Peyer's patch (tissue), 4 donors: Measurements from ENCODE around the gene SRSF4. TPM values are rescaled to one million over a fixed set of nuclear protein-coding genes. Genes with fewer than 3 reads are reported as not detected.
A peak's percentile ranks its signal among the peaks of the same experiment; 100 is the strongest.

Experiments used
- DNase-seq, 3 donors: peaks; one replicate each; pipeline ENCODE4 v3.0.0-alpha.2; 2017 to 2019
- H3K27ac ChIP-seq, 4 donors: fragments of 200-600 bp; sonication (generic); one replicate each; pipeline ENCODE4 v1.5.1; 2016 to 2019
- H3K27me3 ChIP-seq, 2 donors: fragments of 200-600 bp; sonication (generic); one replicate each; pipeline ENCODE4 v1.5.1; 2019
- H3K36me3 ChIP-seq, 3 donors: fragments of 200-600 bp; sonication (generic); one replicate each; pipeline ENCODE4 v1.5.1; 2016 to 2019
- H3K4me1 ChIP-seq, 4 donors: fragments of 200-600 bp; sonication (generic); one replicate each; pipeline ENCODE4 v1.5.1; 2016 to 2019
- H3K4me3 ChIP-seq, 4 donors: fragments of 200-600 bp; sonication (generic); 1 replicate in 3 of 4; 2 replicates in 1 of 4; pipeline ENCODE4 v1.5.1; 2016 to 2019; ENCODE audit warnings: mild to moderate bottlenecking in 1 of 4
- H3K9me3 ChIP-seq, 4 donors: fragments of 200-600 bp; sonication (generic); one replicate each; pipeline ENCODE4 v1.5.1; 2016 to 2019; ENCODE audit warnings: mild to moderate bottlenecking in 1 of 4
- CTCF ChIP-seq, 6 experiments: fragments of 450-650 bp in 4 of 6; fragments of 200-600 bp in 2 of 6; sonication (generic) in 1 of 6; IDR thresholded peaks; one replicate each; pipeline ENCODE4 v1.5.1; 2017 to 2019; ENCODE audit warnings: antibody characterized with exemption in 6 of 6, mild to moderate bottlenecking in 3 of 6, moderate library complexity in 1 of 6
- POLR2A ChIP-seq, 2 donors: fragments of 450-650 bp; IDR thresholded peaks; one replicate each; pipeline ENCODE4 v1.5.1; 2017; ENCODE audit warnings: antibody characterized with exemption in 2 of 2, mild to moderate bottlenecking in 2 of 2, moderate library complexity in 2 of 2
- total RNA-seq, 4 donors: library from RNA; depleted of rRNA; stranded (reverse); fragments of >200 nt; gene quantifications; one replicate each; pipeline ENCODE4 v1.1.0, GENCODE V29; 2016

Gene SRSF4
- total RNA-seq, 4 donors from 2014 or later = 62.7 to 153 (median 88.8) TPM

GRCh38 chr1:29145739-29146437 is 35.8 kb downstream of the SRSF4 start:
- Histone ChIP-seq H3K27me3 (no peaks in the 10 kb centered on the region), H3K4me3 (no peak overlapping the region), H3K4me1 (peaks cover 0 to 10% (median 0%) of the 10 kb centered on the region in 4 donors), H3K9me3 (no peaks in the 10 kb centered on the region), H3K36me3 (peaks cover 0 to 60% (median 0%) of the 10 kb centered on the region in 3 donors), H3K27ac (peak overlapping the region in 2 of 4 donors; percentile 43 to 71)
- DNase-seq = no peak
- TF ChIP-seq CTCF (IDR thresholded peaks at IDR 0.05) = no peak

- peaks cover 0 to 43% (median 0%) of the 10 kb centered on the region in 3 donors for H3K36me3 ChIP-seq
- H3K4me1 ChIP-seq = peaks cover 0 to 10% (median 0%) of the 10 kb centered on the region in 4 donors
- no peak for DNase-seq
- no peaks in the 10 kb centered on the region for H3K27me3 ChIP-seq
- no peak overlapping the region for H3K27ac ChIP-seq
- H3K4me3 ChIP-seq = no peak overlapping the region
- TF ChIP-seq CTCF (IDR thresholded peaks at IDR 0.05) (no peak), POLR2A (IDR thresholded peaks at IDR 0.05) (no peak)
- no peaks in the 10 kb centered on the region for H3K9me3 ChIP-seq
These were observed 37.5 kb downstream of the SRSF4 start for GRCh38 chr1:29144178-29144577.

GRCh38 chr1:29142714-29143113 is 39.0 kb downstream of the SRSF4 start:
- peaks cover 0 to 10% (median 0%) of the 10 kb centered on the region in 4 donors for H3K4me1 ChIP-seq
- TF ChIP-seq CTCF (IDR thresholded peaks at IDR 0.05) (no peak), POLR2A (IDR thresholded peaks at IDR 0.05) (no peak)
- no peak overlapping the region for H3K27ac ChIP-seq
- no peaks in the 10 kb centered on the region for H3K9me3 ChIP-seq
- no peaks in the 10 kb centered on the region for H3K27me3 ChIP-seq
- DNase-seq = no peak
- H3K4me3 ChIP-seq = no peak overlapping the region
- peaks cover 0 to 28% (median 0%) of the 10 kb centered on the region in 3 donors for H3K36me3 ChIP-seq

GRCh38 chr1:29136391-29136915 is 45.2 kb downstream of the SRSF4 start:
- Histone ChIP-seq H3K4me1 (no peaks in the 10 kb centered on the region), H3K27ac (no peak overlapping the region), H3K36me3 (no peaks in the 10 kb centered on the region), H3K9me3 (no peaks in the 10 kb centered on the region), H3K27me3 (no peaks in the 10 kb centered on the region), H3K4me3 (no peak overlapping the region)
- no peak for DNase-seq
- no peak for TF ChIP-seq POLR2A (IDR thresholded peaks at IDR 0.05)
- TF ChIP-seq CTCF (IDR thresholded peaks at IDR 0.05) = no peak

- TF ChIP-seq CTCF (IDR thresholded peaks at IDR 0.05) (no peak), POLR2A (IDR thresholded peaks at IDR 0.05) (no peak)
- Histone ChIP-seq H3K4me3 (no peak overlapping the region), H3K27me3 (no peaks in the 10 kb centered on the region), H3K4me1 (no peaks in the 10 kb centered on the region), H3K27ac (no peak overlapping the region), H3K36me3 (no peaks in the 10 kb centered on the region), H3K9me3 (no peaks in the 10 kb centered on the region)
- no peak for DNase-seq
These were observed 47.0 kb downstream of the SRSF4 start for GRCh38 chr1:29134695-29135028.
